IMR-90 (cell line): ENCODE measurements around the gene ESRRB. TPM values are rescaled to one million over a fixed set of nuclear protein-coding genes. Genes with fewer than 3 reads are reported as not detected.

Experiments used
- ATAC-seq: fragments of 200-7000 bp; cut with Tn5 transposase; 2 replicates; pipeline ENCODE4 v1.9.1; 2020; ENCODE audit warnings: low read depth, mild to moderate bottlenecking, moderate library complexity
- BruUV-seq: library from RNA; stranded (reverse); fragments of 400-500 nt; replicated peaks from 2 replicates; lab custom pipeline; 2021; lab: Mats Ljungman, UMichigan
- CTCF ChIA-PET: fragments of 300-600 bp; formaldehyde crosslinking; extraction: SDS; loops from one replicate; lab custom pipeline; 2021; ENCODE audit warnings: antibody characterized with exemption; lab: Yijun Ruan, JAX
- POLR2A ChIA-PET: fragments of 300-600 bp; sonication (Branson Sonifier 250); formaldehyde crosslinking; loops from one replicate; lab custom pipeline; 2022; ENCODE audit warnings: antibody characterized with exemption; ENCODE audit not compliant: unreplicated experiment; lab: Charles Lee
- DNase-seq: peaks from one replicate; pipeline ENCODE4 v3.0.0; 2013
- H2AFZ ChIP-seq: replicated peaks from 2 replicates; pipeline ENCODE3; 2013; ENCODE audit warnings: low read length, mild to moderate bottlenecking; ENCODE audit not compliant: poor library complexity
- H2AK5ac ChIP-seq: 2 replicates; pipeline ENCODE4 v1.6.1; 2013; ENCODE audit warnings: low read depth, low read length, inconsistent platforms
- H2AK9ac ChIP-seq: replicated peaks from 2 replicates; pipeline ENCODE3; 2013; ENCODE audit warnings: mild to moderate bottlenecking, low read depth, low read length, moderate library complexity; ENCODE audit not compliant: poor library complexity
- H2BK120ac ChIP-seq: 2 replicates; pipeline ENCODE4 v1.6.1; 2013; ENCODE audit warnings: low read depth, low read length, inconsistent platforms
- H2BK15ac ChIP-seq: 3 replicates; pipeline ENCODE4 v1.6.1; 2013; ENCODE audit warnings: low read depth, low read length, inconsistent platforms
- H2BK20ac ChIP-seq: 2 replicates; pipeline ENCODE4 v1.6.1; 2013; ENCODE audit warnings: low read depth, mild to moderate bottlenecking, inconsistent platforms, low read length, moderate library complexity
- H2BK5ac ChIP-seq: 2 replicates; pipeline ENCODE4 v1.6.1; 2013; ENCODE audit warnings: mild to moderate bottlenecking, low read depth, low read length, inconsistent platforms; ENCODE audit not compliant: poor library complexity, severe bottlenecking
- H3K14ac ChIP-seq: replicated peaks from 2 replicates; pipeline ENCODE4 v1.6.1; 2013; ENCODE audit warnings: low read depth, low read length, inconsistent platforms
- H3K18ac ChIP-seq: 2 replicates; pipeline ENCODE4 v1.6.1; 2013; ENCODE audit warnings: low read depth, low read length, control low read depth
- H3K23ac ChIP-seq: 2 replicates; pipeline ENCODE4 v1.6.1; 2013; ENCODE audit warnings: low read depth, low read length, inconsistent platforms
- H3K27ac ChIP-seq: 2 replicates; pipeline ENCODE4 v1.5.1; 2013; ENCODE audit warnings: mild to moderate bottlenecking, control low read depth, low read length; ENCODE audit not compliant: insufficient read depth
- H3K27me3 ChIP-seq: 2 replicates; pipeline ENCODE4 v1.6.1; 2013; ENCODE audit warnings: low read length; ENCODE audit not compliant: control insufficient read depth, insufficient read depth
- H3K36me3 ChIP-seq: 2 replicates; pipeline ENCODE4 v1.6.1; 2013; ENCODE audit warnings: low read length, mixed read lengths; ENCODE audit not compliant: control insufficient read depth, insufficient read depth
- H3K4ac ChIP-seq: 2 replicates; pipeline ENCODE4 v1.6.1; 2013; ENCODE audit warnings: low read depth, low read length, inconsistent platforms
- H3K4me1 ChIP-seq: 2 replicates; pipeline ENCODE4 v1.6.1; 2013; ENCODE audit warnings: low read length, mixed read lengths; ENCODE audit not compliant: control insufficient read depth, insufficient read depth
- H3K4me2 ChIP-seq: 2 replicates; pipeline ENCODE4 v1.6.1; 2013; ENCODE audit warnings: low read depth, mild to moderate bottlenecking, control low read depth, low read length, moderate library complexity
- H3K4me3 ChIP-seq: 2 replicates; pipeline ENCODE4 v1.5.1; 2013; ENCODE audit warnings: low read depth, mild to moderate bottlenecking, control low read depth, low read length, moderate library complexity; ENCODE audit not compliant: insufficient read depth
- H3K56ac ChIP-seq: 2 replicates; pipeline ENCODE4 v1.6.1; 2013; ENCODE audit warnings: low read length, inconsistent platforms; ENCODE audit not compliant: insufficient read depth; ENCODE audit errors: extremely low read depth
- H3K79me1 ChIP-seq, 2 experiments: 2 replicates each; pipeline ENCODE4 v1.6.1; 2013; ENCODE audit warnings: low read length in 2 of 2, inconsistent platforms in 1 of 2, low read depth in 1 of 2
- H3K9ac ChIP-seq: 2 replicates; pipeline ENCODE4 v1.6.1; 2013; ENCODE audit warnings: low read depth, low read length, control low read depth
- H3K9me1 ChIP-seq: 2 replicates; pipeline ENCODE4 v1.6.1; 2013; ENCODE audit warnings: low read length, inconsistent platforms; ENCODE audit not compliant: insufficient read depth
- H3K9me3 ChIP-seq: 2 replicates; pipeline ENCODE4 v1.6.1; 2013; ENCODE audit warnings: low read length; ENCODE audit not compliant: control insufficient read depth, insufficient read depth
- H4K20me1 ChIP-seq: 2 replicates; pipeline ENCODE4 v1.6.1; 2013; ENCODE audit warnings: low read length, inconsistent platforms; ENCODE audit not compliant: insufficient read depth
- H4K5ac ChIP-seq: 2 replicates; pipeline ENCODE4 v1.6.1; 2013; ENCODE audit warnings: mild to moderate bottlenecking, low read depth, low read length, control low read depth
- H4K8ac ChIP-seq, 2 experiments: 2 replicates each; pipeline ENCODE4 v1.6.1; 2013; ENCODE audit warnings: low read depth in 2 of 2, low read length in 2 of 2, control low read depth in 1 of 2, inconsistent platforms in 1 of 2
- H4K91ac ChIP-seq: 2 replicates; pipeline ENCODE4 v1.6.1; 2013; ENCODE audit warnings: low read depth, low read length, inconsistent platforms; ENCODE audit not compliant: insufficient read depth
- BHLHE40 ChIP-seq: fragments of 150-350 bp; IDR thresholded peaks from 2 replicates; pipeline ENCODE4 v1.6.1; 2016; ENCODE audit warnings: mild to moderate bottlenecking, low read depth, low read length
- CEBPB ChIP-seq: IDR thresholded peaks from 2 replicates; pipeline ENCODE4 v1.6.1; 2012; ENCODE audit warnings: low read depth, low read length, improper control_type of control experiment
- CHD1 ChIP-seq: IDR thresholded peaks from 2 replicates; pipeline ENCODE4 v1.6.1; 2012; ENCODE audit warnings: low read depth, low read length, improper control_type of control experiment
- FOS ChIP-seq: fragments of 150-350 bp; IDR thresholded peaks from 2 replicates; pipeline ENCODE4 v1.6.1; 2016; ENCODE audit warnings: low read depth, low read length
- MAFK ChIP-seq: IDR thresholded peaks from 2 replicates; pipeline ENCODE4 v1.6.1; 2012; ENCODE audit warnings: low read depth, low read length, improper control_type of control experiment
- MXI1 ChIP-seq: IDR thresholded peaks from 2 replicates; pipeline ENCODE4 v1.6.1; 2012; ENCODE audit warnings: low read depth, mild to moderate bottlenecking, low read length, moderate library complexity, borderline replicate concordance
- NFE2L2 ChIP-seq: fragments of 150-350 bp; IDR thresholded peaks from 2 replicates; pipeline ENCODE4 v1.6.1; 2016; ENCODE audit warnings: low read depth, mild to moderate bottlenecking, low read length
- POLR2A ChIP-seq: IDR thresholded peaks from 2 replicates; pipeline ENCODE4 v1.6.1; 2012; ENCODE audit warnings: mild to moderate bottlenecking, low read depth, low read length
- RAD21 ChIP-seq: IDR thresholded peaks from 2 replicates; pipeline ENCODE4 v1.6.1; 2012; ENCODE audit warnings: low read length, improper control_type of control experiment
- RCOR1 ChIP-seq: IDR thresholded peaks from 2 replicates; pipeline ENCODE4 v1.6.1; 2012; ENCODE audit warnings: mild to moderate bottlenecking, low read length, improper control_type of control experiment; ENCODE audit not compliant: insufficient replicate concordance
- RFX5 ChIP-seq: IDR thresholded peaks from 2 replicates; pipeline ENCODE4 v1.8.0; 2012; ENCODE audit warnings: low read depth, mild to moderate bottlenecking, low read length, moderate library complexity
- SMC3 ChIP-seq: fragments of 150-350 bp; IDR thresholded peaks from 2 replicates; pipeline ENCODE4 v1.6.1; 2016; ENCODE audit warnings: low read depth, mild to moderate bottlenecking, antibody characterized with exemption, low read length, moderate library complexity
- WGBS, 2 experiments: methylation state at CpG; one replicate each; pipeline versions ENCODE4 v1.1.5 to v1.1.7; 2013; ENCODE audit warnings: missing lambda C conversion rate in 2 of 2; ENCODE audit not compliant: insufficient read length in 1 of 2; ENCODE audit errors: extremely low coverage in 2 of 2; 5-methylcytosine and 5-hydroxymethylcytosine counted together
- dilution Hi-C: fragments of 300-500 bp; cut with HindIII; formaldehyde crosslinking; loops from one replicate; pipeline ENCODE4 v1.14.3; 2018; ENCODE audit warnings: low sequenced_read_pairs; ENCODE audit not compliant: unreplicated experiment
- in situ Hi-C: fragments of 300-500 bp; cut with MboI; formaldehyde crosslinking; loops from 3 replicates; pipeline ENCODE4 v1.14.3; 2019; ENCODE audit warnings: low sequenced_read_pairs, inconsistent platforms, mixed read lengths
- intact Hi-C: fragments of 100-400 bp; cut with micrococcal nuclease; formaldehyde crosslinking; loops from 2 replicates; pipeline ENCODE4 v1.10.0; 2022
- polyA plus RNA-seq, 3 experiments: library from polyadenylated mRNA; depleted of rRNA; stranded (reverse); fragments of >200 nt; gene quantifications; 2 replicates each; pipeline ENCODE4 v1.2.3, GENCODE V29; 2012; ENCODE audit warnings: low replicate concordance in 1 of 3
- total RNA-seq: library from RNA; depleted of rRNA; stranded (reverse); fragments of >200 nt; gene quantifications from 2 replicates; pipeline ENCODE4 v1.2.3, GENCODE V29; 2012
- TF ChIP-seq, protein P1 (sequence below): conservative IDR thresholded peaks from 2 replicates; pipeline ENCODE4 v1.5.1; 2012; ENCODE audit warnings: mild to moderate bottlenecking, low read depth, low read length, improper control_type of control experiment
- TF ChIP-seq, protein P2 (sequence below): fragments of 150-350 bp; IDR thresholded peaks from 2 replicates; pipeline ENCODE4 v1.6.1; 2017; ENCODE audit warnings: mild to moderate bottlenecking, antibody characterized with exemption, low read length, low read depth

The ESRRB gene
- total and polyA plus RNA-seq, 2 of the 4 experiments (the other 2 are of a cell fraction): not detected

DNA sequence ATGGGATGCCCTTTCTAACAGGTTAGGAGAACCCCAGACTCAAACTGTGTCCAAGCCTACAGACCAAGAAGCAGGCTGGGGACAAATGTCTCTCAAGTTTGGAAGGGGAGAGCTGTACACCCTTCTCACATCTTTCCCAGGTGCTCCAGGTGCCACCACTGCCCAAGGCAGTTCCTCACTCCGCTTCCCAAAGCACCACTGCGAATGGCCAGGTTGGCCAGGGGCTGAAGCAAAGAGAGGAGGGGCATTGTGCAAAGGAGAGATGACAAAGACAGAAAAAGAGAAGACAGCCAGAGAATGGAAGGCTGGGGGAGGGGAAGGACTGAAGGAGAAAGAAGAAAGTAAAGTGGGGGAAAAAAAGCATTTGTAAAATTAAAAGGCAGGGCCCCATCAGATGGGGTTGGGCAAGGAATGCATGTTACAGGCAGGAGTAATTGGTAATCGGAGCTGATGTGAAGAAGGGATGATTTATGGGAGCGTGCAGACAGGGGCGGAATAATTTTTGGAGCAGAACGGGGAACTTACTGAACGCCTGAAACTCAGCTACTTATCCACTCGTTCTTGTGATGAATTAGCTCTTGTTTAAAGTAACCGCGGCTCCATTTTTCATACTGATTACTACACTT, 165.8 kb downstream of the ESRRB start:
- Histone ChIP-seq H4K5ac (no peak overlapping the region), H3K9ac (no peak overlapping the region), H3K4ac (no peak overlapping the region), H3K9me3 (no peaks in the 10 kb centered on the region), H2BK120ac (no peak overlapping the region), H3K4me1 (no peaks in the 10 kb centered on the region), H2BK5ac (no peak overlapping the region), H3K56ac (no peak overlapping the region), H4K8ac (no peak overlapping the region), H2AFZ (no peak overlapping the region), H2BK20ac (no peak overlapping the region), H3K18ac (no peak overlapping the region), H3K14ac (no peak overlapping the region), H3K9me1 (no peaks in the 10 kb centered on the region), H3K4me3 (no peak overlapping the region), H4K20me1 (no peaks in the 10 kb centered on the region), H3K79me1 (no peaks in the 10 kb centered on the region), H3K27ac (no peak overlapping the region), H3K23ac (no peak overlapping the region), H3K27me3 (no peaks in the 10 kb centered on the region), H2BK15ac (no peak overlapping the region), H2AK5ac (no peak overlapping the region), H4K91ac (no peak overlapping the region), H3K4me2 (no peak overlapping the region), H2AK9ac (no peak overlapping the region), H3K36me3 (no peaks in the 10 kb centered on the region)
- intact Hi-C loops (no loop called here), dilution Hi-C loops (no loop called here), in situ Hi-C loops (no loop called here)
- BruUV-seq: no TSS peak
- no peak for DNase-seq
- ChIA-PET CTCF (no interaction called here), POLR2A (no interaction called here)
- no peak for ATAC-seq
- TF ChIP-seq SMC3 (no peak), RCOR1 (no peak), NFE2L2 (no peak), RFX5 (no peak), CHD1 (no peak), FOS (no peak), MXI1 (no peak), RAD21 (no peak), MAFK (no peak), POLR2A (no peak), CEBPB (no peak), BHLHE40 (no peak)
- TF ChIP-seq, protein P1, sequence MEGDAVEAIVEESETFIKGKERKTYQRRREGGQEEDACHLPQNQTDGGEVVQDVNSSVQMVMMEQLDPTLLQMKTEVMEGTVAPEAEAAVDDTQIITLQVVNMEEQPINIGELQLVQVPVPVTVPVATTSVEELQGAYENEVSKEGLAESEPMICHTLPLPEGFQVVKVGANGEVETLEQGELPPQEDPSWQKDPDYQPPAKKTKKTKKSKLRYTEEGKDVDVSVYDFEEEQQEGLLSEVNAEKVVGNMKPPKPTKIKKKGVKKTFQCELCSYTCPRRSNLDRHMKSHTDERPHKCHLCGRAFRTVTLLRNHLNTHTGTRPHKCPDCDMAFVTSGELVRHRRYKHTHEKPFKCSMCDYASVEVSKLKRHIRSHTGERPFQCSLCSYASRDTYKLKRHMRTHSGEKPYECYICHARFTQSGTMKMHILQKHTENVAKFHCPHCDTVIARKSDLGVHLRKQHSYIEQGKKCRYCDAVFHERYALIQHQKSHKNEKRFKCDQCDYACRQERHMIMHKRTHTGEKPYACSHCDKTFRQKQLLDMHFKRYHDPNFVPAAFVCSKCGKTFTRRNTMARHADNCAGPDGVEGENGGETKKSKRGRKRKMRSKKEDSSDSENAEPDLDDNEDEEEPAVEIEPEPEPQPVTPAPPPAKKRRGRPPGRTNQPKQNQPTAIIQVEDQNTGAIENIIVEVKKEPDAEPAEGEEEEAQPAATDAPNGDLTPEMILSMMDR: no peak
- TF ChIP-seq, protein P2, sequence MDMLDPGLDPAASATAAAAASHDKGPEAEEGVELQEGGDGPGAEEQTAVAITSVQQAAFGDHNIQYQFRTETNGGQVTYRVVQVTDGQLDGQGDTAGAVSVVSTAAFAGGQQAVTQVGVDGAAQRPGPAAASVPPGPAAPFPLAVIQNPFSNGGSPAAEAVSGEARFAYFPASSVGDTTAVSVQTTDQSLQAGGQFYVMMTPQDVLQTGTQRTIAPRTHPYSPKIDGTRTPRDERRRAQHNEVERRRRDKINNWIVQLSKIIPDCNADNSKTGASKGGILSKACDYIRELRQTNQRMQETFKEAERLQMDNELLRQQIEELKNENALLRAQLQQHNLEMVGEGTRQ: no peak
- 21% methylated on average over 3 of the region's 10 CpGs; no CpG with 5 or more reads in 1 of the 2 experiments for WGBS, 2 experiments
